Breast epithelium (tissue), 4 donors: ENCODE measurements around the gene KCND2. TPM values are rescaled to one million over a fixed set of nuclear protein-coding genes. Genes with fewer than 3 reads are reported as not detected.
"Not testable (repeated sequence)": the region's sequence is repeated elsewhere in the genome, so short reads cannot be mapped to it uniquely, and the experiment has no call there.

Experiments
- DNase-seq, 2 donors: peaks; one replicate each; pipeline ENCODE4 v3.0.0-alpha.2; 2019; ENCODE audit warnings: low spot score in 2 of 2
- H3K27ac ChIP-seq, 2 donors: fragments of 200-600 bp; sonication (generic) in 1 of 2; one replicate each; pipeline ENCODE4 v1.5.1; 2016 to 2019; ENCODE audit warnings: mild to moderate bottlenecking in 1 of 2
- H3K27me3 ChIP-seq, 2 donors: fragments of 200-600 bp; sonication (generic) in 1 of 2; one replicate each; pipeline versions ENCODE4 v1.5.1 to v1.6.0; 2017 to 2019; ENCODE audit warnings: control low read depth in 1 of 2, mild to moderate bottlenecking in 1 of 2
- H3K36me3 ChIP-seq: fragments of 200-600 bp; one replicate; pipeline ENCODE4 v1.5.1; 2019
- H3K4me1 ChIP-seq, 2 donors: fragments of 200-600 bp; sonication (generic); one replicate each; pipeline ENCODE4 v1.5.1; 2016 to 2019; ENCODE audit warnings: control low read depth in 1 of 2
- H3K4me3 ChIP-seq, 3 donors: fragments of 200-600 bp; sonication (generic); 1 replicate in 2 of 3; 2 replicates in 1 of 3; pipeline ENCODE4 v1.5.1; 2016 to 2019; ENCODE audit warnings: mild to moderate bottlenecking in 3 of 3, moderate library complexity in 2 of 3
- H3K9me3 ChIP-seq, 2 donors: fragments of 200-600 bp; sonication (generic) in 1 of 2; one replicate each; pipeline ENCODE4 v1.5.1; 2016 to 2019; ENCODE audit warnings: control low read depth in 1 of 2
- POLR2A ChIP-seq: fragments of 450-650 bp; IDR thresholded peaks from one replicate; pipeline ENCODE4 v1.6.1; 2016; ENCODE audit warnings: antibody characterized with exemption, mild to moderate bottlenecking, moderate library complexity
- POLR2AphosphoS5 ChIP-seq, 3 donors: sonication (generic); formaldehyde crosslinking; IDR thresholded peaks; one replicate each; pipeline ENCODE4 v1.6.1; 2017; ENCODE audit warnings: antibody characterized with exemption in 3 of 3
- intact Hi-C: fragments of 100-400 bp; cut with DNase I; formaldehyde crosslinking; loops from one replicate; pipeline ENCODE4 v1.15.1; 2023; ENCODE audit warnings: low total_unique reads
- total RNA-seq, 3 donors: library from RNA; depleted of rRNA; stranded (reverse); fragments of >200 nt; gene quantifications; one replicate each; pipeline ENCODE4 v1.1.0, GENCODE V29; 2016
- TF ChIP-seq, protein P1 (sequence below), 3 donors: fragments of 450-650 bp; IDR thresholded peaks; one replicate each; pipeline ENCODE4 v1.5.1; 2016 to 2017; ENCODE audit warnings: antibody characterized with exemption in 3 of 3, mild to moderate bottlenecking in 3 of 3, moderate library complexity in 3 of 3

KCND2 gene
- total RNA-seq = 1 to 10 TPM; 1.9 to 3.6 (median 2.6) TPM

DNA sequence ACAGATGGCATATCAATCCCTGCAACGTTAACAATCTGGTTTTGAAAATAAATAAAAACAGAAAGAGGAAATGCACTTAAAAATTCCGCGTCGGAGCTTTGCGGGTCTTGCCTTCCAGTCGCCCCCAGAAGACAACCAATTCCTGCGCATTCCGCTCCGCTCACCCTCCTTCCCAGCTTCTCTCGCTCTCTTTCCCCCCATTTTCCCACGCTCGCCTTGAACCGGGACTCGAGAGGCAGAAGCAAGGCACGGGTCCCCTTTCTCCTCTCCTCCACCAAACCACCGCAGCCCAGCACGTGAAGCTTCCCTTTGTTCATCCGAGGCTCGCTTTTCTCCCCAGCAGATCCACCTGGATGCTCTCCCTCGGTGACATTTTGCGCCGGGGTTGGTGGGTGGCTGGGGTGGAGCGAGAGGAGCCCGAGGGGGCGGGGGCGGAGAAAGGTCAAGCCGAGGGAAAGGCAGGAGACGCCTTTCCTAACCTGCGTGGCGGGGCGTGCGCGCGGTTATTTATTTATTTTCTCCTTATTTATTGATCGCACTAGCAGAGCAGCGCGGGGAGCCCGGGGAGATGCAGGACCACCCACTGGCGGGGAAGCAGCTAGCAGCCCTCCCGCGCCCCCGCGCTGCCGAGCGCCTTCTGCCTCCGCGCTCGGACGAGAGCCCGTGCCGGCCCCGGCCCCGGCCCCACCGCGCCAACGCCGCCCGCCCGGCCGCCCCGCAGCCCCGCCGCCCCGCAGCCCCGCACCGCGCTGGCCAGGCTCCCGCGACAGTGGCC lies at the start of gene KCND2:
Gene KCND2, plus strand, starts transcription at position 475 of the 775 bp plus-strand sequence.
- intact Hi-C loops = loop anchor here (5.0 kb wide), 1 partner anchor 664 kb away; no protein-coding TSS in a partner anchor
- no peak for DNase-seq
- H3K4me3 ChIP-seq = peak within 1 kb of the TSS; percentile 48 to 69 (median 58)

DNA sequence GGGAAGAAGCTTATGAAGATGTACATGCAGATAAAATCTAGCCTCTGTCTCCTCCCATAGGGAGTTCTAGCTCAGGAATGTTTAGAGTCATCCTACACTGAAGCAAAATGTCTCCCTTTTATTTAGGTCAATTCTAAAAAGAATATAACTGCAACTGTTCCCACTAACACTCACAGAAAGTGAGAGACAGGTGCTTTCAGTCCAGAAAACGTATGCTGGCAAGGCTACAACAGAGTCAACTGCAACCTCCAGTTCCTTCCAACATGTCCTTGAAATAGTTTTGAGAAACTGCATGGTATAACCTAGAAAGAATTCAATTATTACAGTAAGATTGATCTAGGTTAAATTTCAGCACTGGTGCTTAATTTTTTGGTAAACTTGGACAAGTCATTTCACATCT lies 46.8 kb upstream of the KCND2 start:
- Histone ChIP-seq H3K36me3 (no peaks in the 10 kb centered on the region), H3K4me3 (no peak overlapping the region), H3K27me3 (no peaks in the 10 kb centered on the region), H3K27ac (no peak overlapping the region), H3K9me3 (no peaks in the 10 kb centered on the region), H3K4me1 (no peaks in the 10 kb centered on the region)
- no peak for TF ChIP-seq POLR2AphosphoS5 (IDR thresholded peaks at IDR 0.05)
- TF ChIP-seq, protein P1, sequence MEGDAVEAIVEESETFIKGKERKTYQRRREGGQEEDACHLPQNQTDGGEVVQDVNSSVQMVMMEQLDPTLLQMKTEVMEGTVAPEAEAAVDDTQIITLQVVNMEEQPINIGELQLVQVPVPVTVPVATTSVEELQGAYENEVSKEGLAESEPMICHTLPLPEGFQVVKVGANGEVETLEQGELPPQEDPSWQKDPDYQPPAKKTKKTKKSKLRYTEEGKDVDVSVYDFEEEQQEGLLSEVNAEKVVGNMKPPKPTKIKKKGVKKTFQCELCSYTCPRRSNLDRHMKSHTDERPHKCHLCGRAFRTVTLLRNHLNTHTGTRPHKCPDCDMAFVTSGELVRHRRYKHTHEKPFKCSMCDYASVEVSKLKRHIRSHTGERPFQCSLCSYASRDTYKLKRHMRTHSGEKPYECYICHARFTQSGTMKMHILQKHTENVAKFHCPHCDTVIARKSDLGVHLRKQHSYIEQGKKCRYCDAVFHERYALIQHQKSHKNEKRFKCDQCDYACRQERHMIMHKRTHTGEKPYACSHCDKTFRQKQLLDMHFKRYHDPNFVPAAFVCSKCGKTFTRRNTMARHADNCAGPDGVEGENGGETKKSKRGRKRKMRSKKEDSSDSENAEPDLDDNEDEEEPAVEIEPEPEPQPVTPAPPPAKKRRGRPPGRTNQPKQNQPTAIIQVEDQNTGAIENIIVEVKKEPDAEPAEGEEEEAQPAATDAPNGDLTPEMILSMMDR (IDR thresholded peaks at IDR 0.05) = no peak
- TF ChIP-seq POLR2A = no peak
- no peak for DNase-seq
- intact Hi-C loops = no loop called here

More for the DNA sequence above, at the start of gene KCND2:
- H3K9me3 ChIP-seq = no peaks in the 10 kb centered on the region
- peak within 1 kb of the TSS in 1 of 2 donors; percentile 45 for H3K27ac ChIP-seq
- H3K4me1 ChIP-seq = no peaks in the 10 kb centered on the region
- H3K27me3 ChIP-seq = no peaks in the 10 kb centered on the region
- no peaks in the 10 kb centered on the region for H3K36me3 ChIP-seq
- TF ChIP-seq, protein P1 (IDR thresholded peaks at IDR 0.05) = no peak
- TF ChIP-seq POLR2A (no peak), POLR2AphosphoS5 (IDR thresholded peaks at IDR 0.05) (no peak)

DNA sequence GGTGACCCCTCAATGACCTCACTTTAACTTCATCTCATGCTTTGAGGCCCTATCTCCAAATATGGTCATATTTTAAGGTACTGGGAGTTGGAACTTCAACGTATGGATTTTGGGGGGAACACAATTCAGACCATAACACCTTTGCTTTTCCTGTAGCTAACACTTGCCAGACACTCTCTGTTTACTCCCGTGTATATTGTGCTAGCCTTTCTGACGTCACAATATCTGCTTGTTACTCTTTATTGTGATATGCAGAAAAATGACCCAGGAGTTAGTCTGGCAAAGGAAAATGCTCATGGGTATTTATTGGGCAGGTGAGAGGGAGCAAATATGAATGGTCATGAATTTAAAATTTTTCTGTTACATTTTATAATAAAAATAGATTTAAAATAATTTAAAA lies 45.7 kb upstream of the KCND2 start:
- H3K9me3 ChIP-seq = no peaks in the 10 kb centered on the region
- H3K4me1 ChIP-seq = no peaks in the 10 kb centered on the region
- H3K27me3 ChIP-seq = no peaks in the 10 kb centered on the region
- intact Hi-C loops = no loop called here
- H3K4me3 ChIP-seq = no peak overlapping the region
- TF ChIP-seq, protein P1 (IDR thresholded peaks at IDR 0.05) = no peak
- TF ChIP-seq POLR2A = no peak
- no peak for TF ChIP-seq POLR2AphosphoS5 (IDR thresholded peaks at IDR 0.05)
- no peaks in the 10 kb centered on the region for H3K36me3 ChIP-seq
- DNase-seq = no peak
- no peak overlapping the region for H3K27ac ChIP-seq

DNA sequence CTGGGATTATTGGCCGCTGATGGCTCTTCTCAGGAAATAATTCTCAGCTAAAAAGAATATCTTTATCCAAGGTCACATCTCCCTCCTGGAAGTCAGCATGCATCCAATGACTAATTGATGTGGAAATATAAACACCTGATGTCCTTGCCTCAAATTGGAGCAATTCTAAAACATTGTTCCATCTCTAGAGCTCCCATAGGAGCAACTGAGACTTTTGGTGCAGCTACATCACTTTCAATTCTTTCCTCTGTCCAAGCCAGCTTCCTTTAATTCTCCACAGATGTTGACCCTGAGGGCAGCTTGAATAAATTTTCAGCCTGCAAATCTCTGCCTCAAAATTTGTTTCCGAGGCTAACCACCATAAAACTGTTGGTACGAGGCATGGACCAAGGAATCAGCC lies 43.9 kb upstream of the KCND2 start:
- Histone ChIP-seq H3K36me3 (no peaks in the 10 kb centered on the region), H3K9me3 (no peaks in the 10 kb centered on the region)

DNA sequence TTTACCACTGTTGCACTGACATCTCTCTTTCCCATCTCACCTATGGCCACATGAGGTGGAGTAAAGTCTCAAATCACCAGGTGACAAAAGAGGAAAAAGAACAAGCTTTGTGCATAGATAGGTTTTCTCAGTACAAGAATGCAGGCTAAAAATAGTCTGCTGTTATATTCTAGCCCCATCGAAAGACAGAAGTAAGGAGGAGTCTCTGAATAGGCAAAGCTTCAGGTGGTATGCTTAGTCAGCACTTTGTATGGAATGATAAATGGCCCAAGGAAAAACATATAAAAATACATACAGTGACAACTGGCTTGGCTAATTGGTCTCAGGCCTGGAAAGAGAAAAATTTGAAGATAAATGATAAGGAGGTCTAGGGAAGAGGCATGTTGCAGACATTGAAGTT lies 39.6 kb upstream of the KCND2 start:
- Histone ChIP-seq H3K36me3 (no peaks in the 10 kb centered on the region), H3K9me3 (no peaks in the 10 kb centered on the region), H3K4me1 (no peaks in the 10 kb centered on the region), H3K4me3 (no peak overlapping the region), H3K27me3 (no peaks in the 10 kb centered on the region), H3K27ac (no peak overlapping the region)
- TF ChIP-seq, protein P1 (IDR thresholded peaks at IDR 0.05) = no peak
- TF ChIP-seq POLR2AphosphoS5 (IDR thresholded peaks at IDR 0.05) (no peak), POLR2A (no peak)
- DNase-seq = no peak
- intact Hi-C loops = no loop called here

More for the DNA sequence above, 43.9 kb upstream of the KCND2 start:
- peak overlapping the region in 1 of 2 donors; percentile 25 for H3K27ac ChIP-seq
- no peak for DNase-seq
- H3K4me1 ChIP-seq = no peaks in the 10 kb centered on the region
- intact Hi-C loops = no loop called here
- H3K4me3 ChIP-seq = no peak overlapping the region
- no peak for TF ChIP-seq POLR2AphosphoS5 (IDR thresholded peaks at IDR 0.05)
- TF ChIP-seq, protein P1 (IDR thresholded peaks at IDR 0.05) = no peak
- TF ChIP-seq POLR2A = no peak
- no peaks in the 10 kb centered on the region for H3K27me3 ChIP-seq

DNA sequence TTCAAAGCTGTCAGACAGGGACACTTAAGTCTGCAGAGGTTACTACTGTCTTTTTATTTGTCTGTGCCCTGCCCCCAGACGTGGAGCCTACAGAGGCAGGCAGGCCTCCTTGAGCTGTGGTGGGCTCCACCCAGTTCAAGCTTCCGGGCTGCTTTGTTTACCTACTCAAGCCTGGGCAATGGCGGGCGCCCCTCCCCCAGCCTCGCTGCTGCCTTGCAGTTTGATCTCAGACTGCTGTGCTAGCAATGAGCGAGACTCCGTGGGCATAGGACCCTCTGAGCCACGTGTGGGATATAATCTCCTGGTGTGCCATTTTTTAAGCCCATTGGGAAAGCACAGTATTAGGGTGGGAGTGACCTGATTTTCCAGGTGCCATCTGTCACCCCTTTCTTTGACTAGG lies 32.6 kb upstream of the KCND2 start:
- not testable (repeated sequence) for H3K27ac ChIP-seq, H3K27me3 ChIP-seq

More for the DNA sequence above, 32.6 kb upstream of the KCND2 start:
- H3K4me1 ChIP-seq, DNase-seq, H3K4me3 ChIP-seq, intact Hi-C loops, H3K9me3 ChIP-seq, H3K36me3 ChIP-seq: not testable (repeated sequence)
